NK-92 (cell line): ENCODE data around the gene DST.

Source experiments
- DNase-seq: peaks from one replicate; lab custom pipeline; 2025; ENCODE audit not compliant: unreplicated experiment; lab: John Stamatoyannopoulos, UW

The DST gene

DNA sequence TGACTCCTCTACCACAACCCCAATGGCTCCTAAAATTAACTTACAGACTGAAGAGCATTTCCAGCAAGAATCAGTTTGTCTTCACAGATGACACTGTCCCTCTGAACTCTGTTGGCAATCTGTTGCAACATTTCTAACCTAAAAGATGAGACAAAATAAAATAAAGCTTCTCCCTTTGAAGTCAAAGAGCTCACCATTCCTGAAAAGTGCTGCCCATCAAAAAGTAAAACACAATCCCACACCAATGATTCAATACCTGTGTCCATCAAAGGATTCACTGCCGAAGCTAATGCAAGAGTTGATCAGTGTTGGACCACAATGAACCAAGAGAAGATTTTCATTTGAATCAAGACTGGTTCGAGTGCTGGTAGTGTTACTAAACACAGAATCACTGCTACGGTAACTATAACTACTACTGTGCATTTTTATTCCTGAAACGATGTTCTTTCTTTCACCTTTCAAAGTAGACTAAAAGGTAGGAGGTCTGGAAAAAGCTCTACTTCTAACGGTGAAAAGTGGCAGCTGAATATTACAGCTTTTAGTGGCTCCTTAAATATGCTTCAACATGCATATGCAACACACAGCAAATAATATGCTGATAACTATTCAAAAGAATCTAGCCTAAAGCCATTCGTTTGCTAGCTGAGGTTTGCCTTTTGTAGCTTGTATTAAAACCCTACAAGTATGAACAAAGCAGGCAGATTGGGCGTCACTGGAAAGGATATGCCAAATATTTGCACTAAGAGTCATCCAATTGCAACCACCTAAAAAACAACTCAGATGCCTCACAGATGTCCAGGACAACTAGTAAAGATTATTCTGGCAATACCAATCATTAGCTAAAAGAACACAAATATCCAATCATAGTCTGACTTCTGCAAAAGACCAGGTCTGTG is at the start of gene DST:
TSS of gene DST (minus strand) at position 524 of the 896 bp plus-strand sequence.
- no peak for DNase-seq

- no peak for DNase-seq
Measured at GRCh38 chr6:56691814-56692213, 49.1 kb upstream of the DST start.

DNA sequence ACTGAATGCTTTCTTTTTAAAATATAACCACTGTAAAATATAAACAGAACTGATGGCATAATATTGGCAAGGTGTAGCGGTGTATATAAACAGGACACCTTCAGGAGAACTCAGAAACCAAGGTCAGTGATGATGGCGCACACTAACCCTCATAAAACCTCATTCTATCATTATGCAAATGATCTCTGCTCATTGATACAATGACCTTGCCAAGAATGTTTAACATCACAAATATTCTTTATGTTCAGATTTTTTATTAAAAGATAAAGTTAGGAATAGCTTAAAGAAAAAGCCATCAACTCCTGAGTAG is 48.6 kb upstream of the DST start:
- DNase-seq, result no peak

DNA sequence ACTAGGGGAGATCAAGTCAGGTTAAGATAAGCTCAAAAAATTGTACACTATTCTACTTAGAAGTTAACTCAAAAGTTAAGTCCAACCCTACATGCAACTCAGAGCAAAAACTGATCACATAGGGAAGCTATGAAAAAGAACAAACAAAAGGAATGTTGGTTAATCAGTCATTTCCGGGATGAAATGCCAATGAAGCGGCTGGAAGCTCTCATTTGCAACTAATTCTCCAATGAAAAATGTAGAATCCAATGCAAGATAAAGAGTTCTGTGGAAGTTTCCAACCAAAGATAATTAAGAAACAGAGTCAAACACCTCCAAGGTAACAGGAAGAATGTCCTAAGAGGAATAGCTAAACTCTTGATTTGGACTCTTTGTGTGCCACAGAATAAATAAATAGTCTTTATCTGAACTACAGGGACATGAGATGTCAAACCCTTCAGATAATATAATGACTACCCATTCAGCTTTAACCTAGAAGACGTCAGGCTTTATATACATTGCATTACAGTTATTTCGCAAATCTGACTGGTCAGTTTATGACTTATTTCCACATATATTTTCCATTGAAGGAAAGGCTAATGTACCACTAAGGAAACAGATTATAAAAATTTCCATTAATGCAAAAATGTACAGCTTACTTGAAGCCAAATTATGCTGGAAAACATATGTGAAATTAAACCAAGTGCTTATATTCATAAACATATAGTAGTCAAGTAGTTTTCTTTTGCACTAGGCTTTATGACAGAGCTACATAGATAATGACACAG is 48.0 kb upstream of the DST start:
- no peak for DNase-seq

GRCh38 chr6:56689663-56690062 is 47.0 kb upstream of the DST start:
- DNase-seq, result no peak

DNA sequence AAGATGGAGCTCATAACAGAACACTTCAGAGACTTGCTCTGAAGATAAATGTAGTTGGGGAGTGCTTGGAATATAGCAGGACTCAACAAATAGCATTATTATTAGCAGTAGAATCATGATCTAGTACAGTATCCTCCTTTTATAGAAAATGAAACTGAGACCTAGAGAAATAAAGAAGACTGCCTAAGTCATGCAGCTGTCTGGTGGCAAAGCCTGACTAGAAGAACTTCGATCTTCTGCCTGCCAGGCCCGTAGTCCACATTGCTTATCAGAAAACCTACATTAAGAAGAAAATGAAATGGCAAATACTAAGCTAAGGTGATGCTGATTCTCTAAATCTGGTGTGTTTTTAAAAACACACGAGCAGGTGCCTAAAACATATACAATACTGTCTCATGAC is 46.4 kb upstream of the DST start:
- DNase-seq, result no peak

GRCh38 chr6:56688521-56688920 is 45.8 kb upstream of the DST start:
- no peak for DNase-seq

DNA sequence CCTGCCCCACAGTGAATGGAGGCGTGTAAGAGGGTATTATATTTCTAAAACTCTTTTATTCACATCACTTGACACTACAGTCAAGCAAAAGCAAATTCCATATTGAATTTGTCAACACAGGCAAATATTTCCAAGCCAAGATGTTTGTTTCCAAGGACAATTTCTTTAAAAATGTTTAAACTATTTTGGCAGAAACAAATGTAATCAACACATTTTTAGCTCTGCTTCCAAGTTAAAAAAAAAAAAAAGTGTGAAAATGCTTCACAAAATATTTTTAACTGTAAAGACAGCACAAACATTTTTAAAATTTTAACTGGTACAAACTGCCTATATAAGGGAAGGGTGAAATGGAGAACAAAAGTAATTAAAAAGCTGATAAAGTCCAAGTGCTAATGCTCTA is 44.9 kb upstream of the DST start:
- DNase-seq, result no peak

DNA sequence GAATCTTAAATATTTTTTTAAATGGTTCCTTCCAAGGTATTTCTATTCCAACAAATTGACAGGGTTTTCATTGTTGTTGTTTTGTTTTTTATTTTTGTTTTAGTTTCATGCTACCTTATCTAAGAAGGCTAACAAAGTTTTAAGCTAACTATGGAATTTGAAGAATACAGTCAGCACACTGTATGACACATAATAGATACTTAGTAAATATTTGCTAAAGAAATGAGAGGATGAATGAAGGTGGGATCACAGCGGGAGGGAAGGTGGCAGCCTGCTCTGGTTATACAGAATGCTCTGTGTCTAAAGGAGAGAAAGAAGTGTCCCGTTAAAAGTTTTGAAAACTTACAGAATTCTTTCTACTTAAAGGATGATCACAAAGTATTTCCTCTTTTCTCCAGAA is 43.7 kb upstream of the DST start:
- no peak for DNase-seq

- DNase-seq, result no peak
Measured at GRCh38 chr6:56685994-56686393, 43.3 kb upstream of the DST start.

DNA sequence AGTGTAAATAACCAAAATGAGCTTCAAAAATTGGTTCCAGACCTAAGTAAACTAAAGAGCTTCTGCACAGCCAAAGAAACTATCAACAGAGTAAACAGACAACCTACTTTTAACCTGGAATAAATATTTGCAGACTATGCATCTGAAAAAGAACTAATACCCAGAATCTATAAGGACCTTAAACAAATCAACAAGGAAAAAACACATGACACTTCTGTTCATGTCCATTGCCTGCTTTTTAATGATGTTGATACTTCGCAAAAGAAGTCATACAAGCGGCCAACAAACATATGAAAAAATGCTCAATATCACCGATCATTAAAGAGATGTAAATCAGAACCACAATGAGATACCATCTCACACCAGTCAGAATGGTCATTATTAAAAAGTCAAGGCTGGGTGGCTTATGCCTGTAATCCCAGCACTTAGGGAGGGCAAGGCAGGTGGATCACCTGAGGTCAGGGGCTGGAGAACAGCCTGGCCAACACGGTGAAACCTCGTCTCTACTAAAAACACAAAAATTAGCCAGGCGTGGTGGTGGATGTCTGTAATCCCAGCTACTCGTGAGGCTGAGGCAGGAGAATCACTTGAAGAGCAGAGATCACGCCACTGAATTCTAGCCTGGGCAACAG is 42.5 kb upstream of the DST start:
- no peak for DNase-seq

- no peak for DNase-seq
Measured at GRCh38 chr6:56684342-56685101, 41.8 kb upstream of the DST start.

- DNase-seq, result no peak
Measured at GRCh38 chr6:56683882-56684281, 41.2 kb upstream of the DST start.

- no peak for DNase-seq
Measured at GRCh38 chr6:56682635-56683034, 39.9 kb upstream of the DST start.

DNA sequence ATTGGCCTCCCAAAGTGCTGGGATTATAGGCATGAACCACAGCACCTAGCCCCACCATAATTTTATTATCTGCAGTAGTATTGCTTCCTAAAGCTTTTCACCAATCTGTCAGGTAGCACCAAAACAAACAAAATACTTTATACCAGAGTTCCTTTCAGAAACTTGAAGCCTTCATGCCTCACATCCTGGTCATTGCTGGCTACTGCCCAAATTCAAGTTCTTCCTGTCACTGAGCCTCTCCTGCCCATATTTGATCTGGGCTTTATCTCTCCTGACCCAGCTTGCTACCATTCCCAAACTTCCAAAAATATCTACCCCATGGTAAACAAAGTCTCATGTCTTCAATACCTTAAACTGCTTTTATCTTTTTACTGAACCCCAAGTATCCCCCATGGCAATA is 34.9 kb upstream of the DST start:
- DNase-seq, result no peak

DNA sequence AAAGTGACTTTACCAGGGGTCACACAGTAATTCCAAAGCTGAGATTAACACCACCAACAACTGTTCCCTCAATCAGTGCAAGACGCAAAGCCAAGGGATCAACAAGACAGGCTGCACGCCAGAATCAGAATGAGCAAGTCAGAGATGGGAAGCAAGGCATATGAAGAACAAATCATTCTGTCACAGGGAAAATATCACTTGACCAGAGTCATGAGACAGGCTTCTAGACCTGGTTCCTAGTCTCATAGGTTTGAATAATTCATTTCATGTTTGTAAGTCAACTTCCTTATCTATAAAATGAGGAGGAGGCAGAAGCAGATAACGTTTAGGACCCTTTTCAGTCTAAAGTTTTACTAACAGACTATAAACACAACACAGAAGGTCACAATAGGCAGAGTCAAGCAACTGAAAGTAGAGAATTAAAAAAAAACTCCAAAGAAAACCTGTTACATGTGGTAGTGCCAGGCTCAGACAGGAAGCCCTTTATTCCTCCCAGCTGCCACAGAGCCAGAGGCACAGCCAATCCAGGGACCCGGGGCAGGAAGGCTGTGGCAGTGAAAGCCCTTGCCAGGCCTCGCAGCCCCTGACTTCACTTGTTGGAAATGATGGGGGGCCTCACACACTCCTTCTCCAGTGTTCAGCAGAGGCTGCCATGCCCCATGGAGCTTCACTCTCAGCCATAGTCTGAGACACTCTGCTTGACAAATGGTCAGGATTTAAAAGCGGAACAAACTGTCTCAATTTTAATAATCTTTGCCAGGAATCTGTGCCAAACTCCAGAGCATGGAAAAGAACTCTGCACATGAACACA is 29.2 kb upstream of the DST start:
- no peak for DNase-seq

GRCh38 chr6:56671160-56671559 is 28.5 kb upstream of the DST start:
- no peak for DNase-seq

DNA sequence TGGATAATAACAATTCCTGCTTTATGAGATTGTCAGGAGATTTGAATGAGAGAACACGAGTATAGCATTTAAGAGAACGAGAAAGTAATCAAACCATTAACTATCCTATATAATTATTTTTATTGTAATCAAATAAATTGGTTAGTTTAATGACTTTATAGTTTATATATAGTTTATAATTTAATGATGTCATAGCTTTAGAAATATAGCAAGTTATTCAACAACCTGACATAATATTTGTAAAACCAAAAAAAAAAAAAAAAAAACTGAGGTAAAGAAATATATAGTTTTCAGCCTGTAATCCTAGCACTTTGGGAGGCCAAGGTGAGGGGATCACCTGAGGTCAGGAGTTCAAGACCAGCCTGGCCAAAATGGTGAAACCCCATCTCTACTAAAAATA is 26.4 kb upstream of the DST start:
- no peak for DNase-seq

DNA sequence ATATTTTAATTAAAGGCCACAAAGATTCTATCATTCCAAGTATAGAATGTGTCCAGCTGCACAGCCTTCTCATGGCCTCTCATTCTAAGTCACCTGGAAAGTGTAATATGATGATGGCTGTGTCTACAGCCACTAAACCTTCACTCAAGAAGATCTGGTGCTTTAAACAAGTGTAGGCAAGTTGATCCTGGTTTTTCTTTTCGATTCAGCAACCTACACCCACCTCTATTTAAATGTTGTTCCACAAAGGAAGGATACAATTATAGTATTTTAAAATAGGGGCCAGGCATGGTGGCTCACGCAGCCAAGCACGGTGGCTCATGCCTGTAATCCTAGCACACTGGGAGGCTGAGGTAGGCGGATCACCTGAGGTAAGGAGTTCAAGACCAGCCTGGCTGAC is 25.5 kb upstream of the DST start:
- no peak for DNase-seq

DNA sequence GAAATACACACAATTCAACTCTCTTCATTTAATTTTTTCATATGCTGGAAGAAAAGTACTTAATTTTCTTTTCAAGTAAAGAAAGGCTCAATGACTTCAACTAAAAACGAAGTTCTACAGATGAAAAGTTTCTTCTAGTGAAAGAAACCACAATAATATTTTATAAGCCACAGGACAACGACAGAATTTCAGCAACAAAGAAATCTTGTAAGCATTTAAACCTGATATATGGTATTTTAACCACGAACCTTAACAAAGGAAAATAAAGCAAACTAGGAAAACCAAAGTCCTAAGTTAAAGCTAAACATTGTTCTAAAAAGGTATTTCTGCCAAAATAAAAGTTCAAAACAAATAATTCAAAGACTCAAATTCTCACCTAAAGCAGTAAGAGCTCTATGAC is 24.6 kb upstream of the DST start:
- DNase-seq, result no peak

GRCh38 chr6:56664029-56664428 is 21.3 kb upstream of the DST start:
- DNase-seq, result no peak
